Measurements from ENCODE around the gene ANKFN1. TPM values are rescaled to one million over a fixed set of nuclear protein-coding genes. Genes with fewer than 3 reads are reported as not detected.

ANKFN1 gene
- total RNA-seq, 1 donor from 2014 or later = not detected

GRCh38 chr17:56389356-56389755 lies 236.1 kb downstream of the ANKFN1 start:
- H3K9ac ChIP-seq = no peak overlapping the region
- Mint-ChIP-seq H3K4me3 (no peak overlapping the region), H3K9me3 (no peaks in the 10 kb centered on the region)

GRCh38 chr17:56392321-56392720 lies 239.0 kb downstream of the ANKFN1 start:
- Mint-ChIP-seq H3K36me3 (no peaks in the 10 kb centered on the region), H3K27me3 (ENCODE audit: insufficient read depth, low read depth) (peaks cover 2% of the 10 kb centered on the region), H3K9me3 (no peaks in the 10 kb centered on the region), H3K4me3 (no peak overlapping the region), H3K27ac (no peak overlapping the region), H3K4me1 (no peaks in the 10 kb centered on the region)
- H3K9me3 ChIP-seq (ENCODE audit: low read depth) = no peaks in the 10 kb centered on the region
- no peak overlapping the region for H3K27ac ChIP-seq
- no peaks in the 10 kb centered on the region for H3K79me2 ChIP-seq (ENCODE audit: low read depth)
- TF ChIP-seq EZH2phosphoT487 (IDR thresholded peaks at IDR 0.05) (no peak), EZH2 (IDR thresholded peaks at IDR 0.05) (no peak)
- TF ChIP-seq, protein P1, sequence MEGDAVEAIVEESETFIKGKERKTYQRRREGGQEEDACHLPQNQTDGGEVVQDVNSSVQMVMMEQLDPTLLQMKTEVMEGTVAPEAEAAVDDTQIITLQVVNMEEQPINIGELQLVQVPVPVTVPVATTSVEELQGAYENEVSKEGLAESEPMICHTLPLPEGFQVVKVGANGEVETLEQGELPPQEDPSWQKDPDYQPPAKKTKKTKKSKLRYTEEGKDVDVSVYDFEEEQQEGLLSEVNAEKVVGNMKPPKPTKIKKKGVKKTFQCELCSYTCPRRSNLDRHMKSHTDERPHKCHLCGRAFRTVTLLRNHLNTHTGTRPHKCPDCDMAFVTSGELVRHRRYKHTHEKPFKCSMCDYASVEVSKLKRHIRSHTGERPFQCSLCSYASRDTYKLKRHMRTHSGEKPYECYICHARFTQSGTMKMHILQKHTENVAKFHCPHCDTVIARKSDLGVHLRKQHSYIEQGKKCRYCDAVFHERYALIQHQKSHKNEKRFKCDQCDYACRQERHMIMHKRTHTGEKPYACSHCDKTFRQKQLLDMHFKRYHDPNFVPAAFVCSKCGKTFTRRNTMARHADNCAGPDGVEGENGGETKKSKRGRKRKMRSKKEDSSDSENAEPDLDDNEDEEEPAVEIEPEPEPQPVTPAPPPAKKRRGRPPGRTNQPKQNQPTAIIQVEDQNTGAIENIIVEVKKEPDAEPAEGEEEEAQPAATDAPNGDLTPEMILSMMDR (IDR thresholded peaks at IDR 0.05) = no peak
- no peaks in the 10 kb centered on the region for H3F3A ChIP-seq (ENCODE audit: low read depth)
- no peaks in the 10 kb centered on the region for H3K36me3 ChIP-seq
- no peak overlapping the region for H3K4me2 ChIP-seq
- no peak overlapping the region for H2AFZ ChIP-seq (replicated peaks)
- no peak overlapping the region for H3K4me3 ChIP-seq
- H3K4me1 ChIP-seq = no peaks in the 10 kb centered on the region
- H3K9ac ChIP-seq = no peak overlapping the region
- no peaks in the 10 kb centered on the region for H4K20me1 ChIP-seq (ENCODE audit: low read depth)
- no peak for DNase-seq (ENCODE audit: low spot score)
- no peaks in the 10 kb centered on the region for H3K27me3 ChIP-seq

More at GRCh38 chr17:56389356-56389755, 236.1 kb downstream of the ANKFN1 start:
- Histone ChIP-seq H3K4me2 (no peak overlapping the region), H4K20me1 (ENCODE audit: low read depth) (no peaks in the 10 kb centered on the region), H3F3A (ENCODE audit: low read depth) (no peaks in the 10 kb centered on the region), H3K9me3 (ENCODE audit: low read depth) (no peaks in the 10 kb centered on the region), H3K4me3 (no peak overlapping the region), H3K79me2 (ENCODE audit: low read depth) (no peaks in the 10 kb centered on the region), H3K4me1 (no peaks in the 10 kb centered on the region), H2AFZ (replicated peaks) (no peak overlapping the region), H3K27ac (no peak overlapping the region), H3K27me3 (no peaks in the 10 kb centered on the region), H3K36me3 (no peaks in the 10 kb centered on the region)
- TF ChIP-seq EZH2phosphoT487 (IDR thresholded peaks at IDR 0.05) = no peak
- no peak for TF ChIP-seq EZH2 (IDR thresholded peaks at IDR 0.05)
- Mint-ChIP-seq H3K27me3 (ENCODE audit: insufficient read depth, low read depth) (peaks cover 2% of the 10 kb centered on the region), H3K4me1 (no peaks in the 10 kb centered on the region), H3K36me3 (no peaks in the 10 kb centered on the region), H3K27ac (no peak overlapping the region)
- DNase-seq (ENCODE audit: low spot score) = no peak

DNA sequence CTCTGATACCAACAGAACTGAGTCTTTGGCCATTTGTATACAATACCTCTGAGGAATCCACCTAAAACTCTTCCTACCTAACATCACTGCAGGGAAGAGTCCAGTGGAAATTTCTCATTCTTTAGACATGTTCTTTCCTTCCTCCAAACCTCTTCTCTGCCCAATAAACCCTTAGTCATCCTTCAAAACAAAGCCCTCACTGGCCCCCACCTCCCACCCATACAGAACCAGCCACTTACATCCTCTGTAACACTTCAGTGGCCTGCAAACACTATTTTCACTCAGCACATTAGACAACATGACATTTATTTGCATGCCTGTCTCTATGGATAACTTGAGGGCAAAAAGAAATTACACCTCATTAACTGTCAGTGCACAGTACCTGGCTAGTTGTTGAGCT lies 239.9 kb downstream of the ANKFN1 start:
- Histone ChIP-seq H3K9me3 (ENCODE audit: low read depth) (no peaks in the 10 kb centered on the region), H3K4me3 (no peak overlapping the region), H3F3A (ENCODE audit: low read depth) (no peaks in the 10 kb centered on the region), H4K20me1 (ENCODE audit: low read depth) (no peaks in the 10 kb centered on the region), H2AFZ (replicated peaks) (no peak overlapping the region), H3K4me1 (no peaks in the 10 kb centered on the region), H3K79me2 (ENCODE audit: low read depth) (no peaks in the 10 kb centered on the region), H3K4me2 (no peak overlapping the region), H3K36me3 (no peaks in the 10 kb centered on the region), H3K27ac (no peak overlapping the region), H3K9ac (no peak overlapping the region), H3K27me3 (no peaks in the 10 kb centered on the region)
- no peak for DNase-seq (ENCODE audit: low spot score)
- no peak for TF ChIP-seq EZH2 (IDR thresholded peaks at IDR 0.05)
- TF ChIP-seq EZH2phosphoT487 (IDR thresholded peaks at IDR 0.05) = no peak
- TF ChIP-seq, protein P1 (IDR thresholded peaks at IDR 0.05) = no peak
- H3K27me3 Mint-ChIP-seq (ENCODE audit: insufficient read depth, low read depth) = peaks cover 2% of the 10 kb centered on the region
- H3K27ac Mint-ChIP-seq = no peak overlapping the region
- no peaks in the 10 kb centered on the region for H3K4me1 Mint-ChIP-seq
- no peaks in the 10 kb centered on the region for H3K9me3 Mint-ChIP-seq
- no peak overlapping the region for H3K4me3 Mint-ChIP-seq
- H3K36me3 Mint-ChIP-seq = no peaks in the 10 kb centered on the region

DNA sequence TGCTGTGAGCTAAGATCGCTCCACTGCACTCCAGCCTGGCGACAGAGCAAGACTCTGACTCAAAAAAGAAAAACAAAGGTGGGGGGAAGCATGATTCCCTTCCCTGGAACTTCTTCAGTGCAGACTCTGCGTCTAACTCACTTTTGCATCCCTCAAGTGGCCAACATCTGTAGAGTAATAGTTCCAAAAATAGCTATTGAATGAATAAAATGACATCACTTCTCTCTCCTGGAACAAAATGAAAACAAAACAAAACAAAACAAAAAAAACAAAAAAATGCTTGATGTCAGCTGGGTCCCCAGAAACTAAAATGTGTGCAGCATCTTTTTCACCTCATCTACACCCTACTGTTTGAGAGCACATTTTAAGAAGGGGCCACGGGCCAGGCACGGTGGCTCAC lies 242.5 kb downstream of the ANKFN1 start:
- Mint-ChIP-seq H3K27ac (no peak overlapping the region), H3K36me3 (no peaks in the 10 kb centered on the region), H3K9me3 (peaks cover 2% of the 10 kb centered on the region), H3K4me3 (no peak overlapping the region), H3K27me3 (ENCODE audit: insufficient read depth, low read depth) (peaks cover 2% of the 10 kb centered on the region), H3K4me1 (no peaks in the 10 kb centered on the region)
- Histone ChIP-seq H3K27ac (no peak overlapping the region), H2AFZ (replicated peaks) (no peak overlapping the region), H3K4me1 (no peaks in the 10 kb centered on the region), H3K4me3 (no peak overlapping the region), H3K4me2 (no peak overlapping the region), H3K79me2 (ENCODE audit: low read depth) (no peaks in the 10 kb centered on the region), H3K36me3 (no peaks in the 10 kb centered on the region), H3K27me3 (no peaks in the 10 kb centered on the region), H3K9ac (no peak overlapping the region), H4K20me1 (ENCODE audit: low read depth) (no peaks in the 10 kb centered on the region), H3F3A (ENCODE audit: low read depth) (no peaks in the 10 kb centered on the region), H3K9me3 (ENCODE audit: low read depth) (no peaks in the 10 kb centered on the region)
- no peak for TF ChIP-seq EZH2 (IDR thresholded peaks at IDR 0.05)
- no peak for TF ChIP-seq EZH2phosphoT487 (IDR thresholded peaks at IDR 0.05)
- TF ChIP-seq, protein P1 (IDR thresholded peaks at IDR 0.05) = no peak
- DNase-seq (ENCODE audit: low spot score) = no peak
